Right lobe of liver (tissue), 4 donors: ENCODE measurements around the gene RBBP5.

Source experiments
- CTCF ChIP-seq, 4 donors: fragments of 200-600 bp in 3 of 4; fragments of 450-650 bp in 1 of 4; IDR thresholded peaks; one replicate each; pipeline versions ENCODE4 v1.5.1 to v1.8.0; 2016 to 2022; ENCODE audit warnings: antibody characterized with exemption in 4 of 4, mild to moderate bottlenecking in 2 of 4
- POLR2A ChIP-seq: fragments of 450-650 bp; IDR thresholded peaks from one replicate; pipeline ENCODE4 v1.6.1; 2017; ENCODE audit warnings: antibody characterized with exemption, mild to moderate bottlenecking
- donor health status: DM: no; HTN: no; CAD: no.
- donor health status: DM: no; HTN: no; CAD: no.
- donor health status: DM: no; HTN: yes; CAD: no.

DNA sequence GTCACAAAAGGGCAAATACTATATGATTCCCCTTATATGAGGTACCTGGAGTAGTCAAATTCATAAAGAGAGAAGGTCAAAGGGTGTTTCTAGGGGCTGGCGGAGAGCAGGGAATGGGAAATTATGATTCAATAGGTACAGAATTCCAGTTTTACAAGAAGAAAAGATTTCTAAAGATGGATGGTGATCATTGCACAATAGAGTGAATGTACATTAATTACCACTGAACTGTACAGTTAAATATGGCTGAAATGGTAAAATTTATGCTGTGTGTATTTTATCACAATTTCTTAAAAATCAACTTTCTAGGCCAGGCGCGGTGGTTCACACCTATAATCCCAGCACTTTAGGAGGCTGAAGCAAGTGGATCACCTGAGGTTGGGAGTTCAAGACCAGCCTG is 19.4 kb downstream of the RBBP5 start:
- TF ChIP-seq POLR2A (no peak), CTCF (IDR thresholded peaks at IDR 0.05) (no peak)
